SK-N-SH treated with all-trans-retinoic acid at 6 μM for 48 hours (cell line): ENCODE results near the gene REXO1.

Experiments used
- ATAC-seq: fragments of 200-7000 bp; cut with Tn5 transposase; 3 replicates; pipeline ENCODE4 v1.9.1; 2020; ENCODE audit warnings: mild to moderate bottlenecking, moderate library complexity
- ARNTL ChIP-seq: fragments of 450-650 bp; formaldehyde crosslinking; IDR thresholded peaks from 2 replicates; pipeline ENCODE4 v1.5.0; 2020; ENCODE audit warnings: low read depth, mild to moderate bottlenecking, moderate library complexity, borderline replicate concordance
- BACH2 ChIP-seq: fragments of 250-450 bp; sonication (Bioruptor Pico); IDR thresholded peaks from 2 replicates; pipeline ENCODE4 v1.9.0; 2021; ENCODE audit warnings: mild to moderate bottlenecking, borderline replicate concordance
- CSDC2 ChIP-seq: fragments of 250-450 bp; sonication (Bioruptor Pico); IDR thresholded peaks from 2 replicates; pipeline ENCODE4 v1.5.0; 2020; ENCODE audit warnings: mild to moderate bottlenecking, moderate library complexity
- ESRRG ChIP-seq: fragments of 250-450 bp; sonication (Bioruptor Pico); IDR thresholded peaks from 2 replicates; pipeline ENCODE4 v1.6.1; 2021; ENCODE audit warnings: mild to moderate bottlenecking
- GLIS3 ChIP-seq: fragments of 250-450 bp; sonication (Bioruptor Pico); IDR thresholded peaks from 2 replicates; pipeline ENCODE4 v1.5.0; 2020; ENCODE audit warnings: mild to moderate bottlenecking, moderate library complexity
- ISL1 ChIP-seq: fragments of 250-450 bp; sonication (Bioruptor Pico); IDR thresholded peaks from 2 replicates; pipeline ENCODE4 v2.1.2; 2022; ENCODE audit warnings: mild to moderate bottlenecking, moderate library complexity
- OSR1 ChIP-seq: fragments of 250-450 bp; sonication (Bioruptor Pico); IDR thresholded peaks from 2 replicates; pipeline ENCODE4 v1.8.0; 2022; ENCODE audit warnings: moderate library complexity, mild to moderate bottlenecking, inconsistent platforms
- PPARA ChIP-seq: fragments of 250-450 bp; sonication (Bioruptor Pico); IDR thresholded peaks from 2 replicates; pipeline ENCODE4 v1.5.0; 2020; ENCODE audit warnings: mild to moderate bottlenecking, borderline replicate concordance
- RARB ChIP-seq: fragments of 250-450 bp; sonication (Bioruptor Pico); IDR thresholded peaks from 2 replicates; pipeline ENCODE4 v1.8.0; 2021; ENCODE audit warnings: mild to moderate bottlenecking, moderate library complexity
- SNAI2 ChIP-seq: fragments of 250-450 bp; sonication (Bioruptor Pico); IDR thresholded peaks from 2 replicates; pipeline ENCODE4 v1.5.0; 2020; ENCODE audit warnings: mild to moderate bottlenecking, moderate library complexity
- TCF4 ChIP-seq: fragments of 250-450 bp; sonication (Bioruptor Pico); IDR thresholded peaks from 2 replicates; pipeline ENCODE4 v1.8.0; 2021; ENCODE audit warnings: mild to moderate bottlenecking, moderate library complexity, borderline replicate concordance
- TOX ChIP-seq: fragments of 250-450 bp; sonication (Bioruptor Pico); IDR thresholded peaks from 2 replicates; pipeline ENCODE4 v1.8.0; 2021; ENCODE audit warnings: mild to moderate bottlenecking, moderate library complexity, borderline replicate concordance
- TSHZ2 ChIP-seq: fragments of 250-450 bp; sonication (Bioruptor Pico); IDR thresholded peaks from 2 replicates; pipeline ENCODE4 v1.5.0; 2020; ENCODE audit warnings: mild to moderate bottlenecking, moderate library complexity
- ZC3H10 ChIP-seq: fragments of 250-450 bp; sonication (Bioruptor Pico); IDR thresholded peaks from 2 replicates; pipeline ENCODE4 v1.5.1; 2021; ENCODE audit warnings: mild to moderate bottlenecking, moderate library complexity
- ZFP3 ChIP-seq: fragments of 250-450 bp; sonication (Bioruptor Pico); IDR thresholded peaks from 2 replicates; pipeline ENCODE4 v1.5.0; 2020; ENCODE audit warnings: mild to moderate bottlenecking, moderate library complexity
- ZFP30 ChIP-seq: fragments of 450-650 bp; formaldehyde crosslinking; IDR thresholded peaks from 2 replicates; pipeline ENCODE4 v1.5.0; 2022; ENCODE audit warnings: mild to moderate bottlenecking, moderate library complexity
- ZNF565 ChIP-seq: fragments of 450-650 bp; formaldehyde crosslinking; conservative IDR thresholded peaks from 2 replicates; pipeline ENCODE4 v1.5.0; 2020; ENCODE audit warnings: low read depth, mild to moderate bottlenecking, moderate library complexity
- ZNF70 ChIP-seq: fragments of 450-650 bp; formaldehyde crosslinking; IDR thresholded peaks from 2 replicates; pipeline ENCODE4 v1.5.0; 2020; ENCODE audit warnings: mild to moderate bottlenecking, moderate library complexity
- ZNF8 ChIP-seq: fragments of 450-650 bp; formaldehyde crosslinking; IDR thresholded peaks from 2 replicates; pipeline ENCODE4 v1.5.0; 2020; ENCODE audit warnings: mild to moderate bottlenecking, moderate library complexity
- TF ChIP-seq, protein P1 (sequence below): fragments of 250-450 bp; sonication (Bioruptor Pico); IDR thresholded peaks from 2 replicates; pipeline ENCODE4 v1.5.1; 2020; ENCODE audit warnings: low read depth, mild to moderate bottlenecking, moderate library complexity
- TF ChIP-seq, protein P2 (sequence below): fragments of 250-450 bp; sonication (Bioruptor Pico); IDR thresholded peaks from 2 replicates; pipeline ENCODE4 v1.8.0; 2020; ENCODE audit warnings: mild to moderate bottlenecking, moderate library complexity, borderline replicate concordance
- TF ChIP-seq, protein P3 (sequence below): fragments of 250-450 bp; sonication (Bioruptor Pico); IDR thresholded peaks from 2 replicates; pipeline ENCODE4 v1.5.1; 2021; ENCODE audit warnings: mild to moderate bottlenecking, moderate library complexity
- TF ChIP-seq, protein P4 (sequence below): fragments of 250-450 bp; sonication (Bioruptor Pico); IDR thresholded peaks from 2 replicates; pipeline ENCODE4 v1.8.0; 2021; ENCODE audit warnings: low read depth, mild to moderate bottlenecking, moderate library complexity, borderline replicate concordance

The REXO1 gene

DNA sequence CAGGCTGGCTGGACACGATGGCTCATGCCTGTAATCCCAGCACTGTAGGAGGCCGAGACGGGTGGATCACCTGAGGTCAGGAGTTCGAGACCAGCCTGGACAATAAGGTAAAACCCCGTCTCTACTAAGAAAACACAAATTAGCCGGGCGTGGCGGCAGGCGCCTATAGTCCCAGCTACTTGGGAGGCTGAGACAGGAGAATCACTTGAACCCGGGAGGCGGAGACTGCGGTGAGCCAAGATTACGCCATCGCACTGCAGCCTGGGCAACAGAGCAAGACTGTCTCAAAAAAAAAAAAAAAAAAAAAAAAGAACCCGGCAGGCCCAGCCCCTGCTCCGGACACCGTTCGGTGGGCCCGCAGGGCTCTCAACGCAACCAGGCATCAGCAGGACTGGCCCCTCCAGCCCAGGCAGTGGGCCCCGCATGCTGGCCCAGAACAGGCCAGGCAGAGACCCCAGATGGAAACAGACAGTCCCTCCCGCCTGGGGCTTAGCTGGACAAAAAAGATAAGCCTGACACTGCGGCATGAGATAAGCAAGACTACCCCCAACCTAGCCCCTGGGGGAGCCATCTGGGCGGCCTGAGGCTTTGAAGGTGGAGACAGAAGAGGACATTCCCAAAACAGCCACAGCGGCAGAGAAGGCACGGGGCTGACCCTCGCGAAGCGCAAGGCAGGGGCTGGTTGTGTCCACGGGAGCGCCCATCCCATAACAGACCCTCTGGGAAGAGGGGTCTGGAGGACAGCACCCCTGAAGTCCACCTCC, 11.6 kb downstream of the REXO1 start:
- ATAC-seq: no peak
- TF ChIP-seq ARNTL (CRISPR knock-in tag): no peak
- TF ChIP-seq CSDC2 (CRISPR knock-in tag): no peak
- no peak for TF ChIP-seq ZNF8 (CRISPR knock-in tag)
- no peak for TF ChIP-seq BACH2 (CRISPR knock-in tag)
- no peak for TF ChIP-seq ZC3H10 (CRISPR knock-in tag)
- TF ChIP-seq, protein P1, sequence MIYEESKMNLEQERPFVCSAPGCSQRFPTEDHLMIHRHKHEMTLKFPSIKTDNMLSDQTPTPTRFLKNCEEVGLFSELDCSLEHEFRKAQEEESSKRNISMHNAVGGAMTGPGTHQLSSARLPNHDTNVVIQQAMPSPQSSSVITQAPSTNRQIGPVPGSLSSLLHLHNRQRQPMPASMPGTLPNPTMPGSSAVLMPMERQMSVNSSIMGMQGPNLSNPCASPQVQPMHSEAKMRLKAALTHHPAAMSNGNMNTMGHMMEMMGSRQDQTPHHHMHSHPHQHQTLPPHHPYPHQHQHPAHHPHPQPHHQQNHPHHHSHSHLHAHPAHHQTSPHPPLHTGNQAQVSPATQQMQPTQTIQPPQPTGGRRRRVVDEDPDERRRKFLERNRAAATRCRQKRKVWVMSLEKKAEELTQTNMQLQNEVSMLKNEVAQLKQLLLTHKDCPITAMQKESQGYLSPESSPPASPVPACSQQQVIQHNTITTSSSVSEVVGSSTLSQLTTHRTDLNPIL (CRISPR knock-in tag): no peak
- TF ChIP-seq TOX: no peak
- TF ChIP-seq PPARA: no peak
- TF ChIP-seq ISL1: no peak
- no peak for TF ChIP-seq ZFP30
- TF ChIP-seq ZNF70: no peak
- TF ChIP-seq, protein P2, sequence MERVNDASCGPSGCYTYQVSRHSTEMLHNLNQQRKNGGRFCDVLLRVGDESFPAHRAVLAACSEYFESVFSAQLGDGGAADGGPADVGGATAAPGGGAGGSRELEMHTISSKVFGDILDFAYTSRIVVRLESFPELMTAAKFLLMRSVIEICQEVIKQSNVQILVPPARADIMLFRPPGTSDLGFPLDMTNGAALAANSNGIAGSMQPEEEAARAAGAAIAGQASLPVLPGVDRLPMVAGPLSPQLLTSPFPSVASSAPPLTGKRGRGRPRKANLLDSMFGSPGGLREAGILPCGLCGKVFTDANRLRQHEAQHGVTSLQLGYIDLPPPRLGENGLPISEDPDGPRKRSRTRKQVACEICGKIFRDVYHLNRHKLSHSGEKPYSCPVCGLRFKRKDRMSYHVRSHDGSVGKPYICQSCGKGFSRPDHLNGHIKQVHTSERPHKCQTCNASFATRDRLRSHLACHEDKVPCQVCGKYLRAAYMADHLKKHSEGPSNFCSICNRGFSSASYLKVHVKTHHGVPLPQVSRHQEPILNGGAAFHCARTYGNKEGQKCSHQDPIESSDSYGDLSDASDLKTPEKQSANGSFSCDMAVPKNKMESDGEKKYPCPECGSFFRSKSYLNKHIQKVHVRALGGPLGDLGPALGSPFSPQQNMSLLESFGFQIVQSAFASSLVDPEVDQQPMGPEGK (CRISPR knock-in tag): no peak
- no peak for TF ChIP-seq OSR1
- TF ChIP-seq SNAI2: no peak
- TF ChIP-seq RARB: no peak

- ATAC-seq: no peak
- TF ChIP-seq GLIS3: no peak
Observed at GRCh38 chr19:1833540-1833939, 14.7 kb downstream of the REXO1 start.

DNA sequence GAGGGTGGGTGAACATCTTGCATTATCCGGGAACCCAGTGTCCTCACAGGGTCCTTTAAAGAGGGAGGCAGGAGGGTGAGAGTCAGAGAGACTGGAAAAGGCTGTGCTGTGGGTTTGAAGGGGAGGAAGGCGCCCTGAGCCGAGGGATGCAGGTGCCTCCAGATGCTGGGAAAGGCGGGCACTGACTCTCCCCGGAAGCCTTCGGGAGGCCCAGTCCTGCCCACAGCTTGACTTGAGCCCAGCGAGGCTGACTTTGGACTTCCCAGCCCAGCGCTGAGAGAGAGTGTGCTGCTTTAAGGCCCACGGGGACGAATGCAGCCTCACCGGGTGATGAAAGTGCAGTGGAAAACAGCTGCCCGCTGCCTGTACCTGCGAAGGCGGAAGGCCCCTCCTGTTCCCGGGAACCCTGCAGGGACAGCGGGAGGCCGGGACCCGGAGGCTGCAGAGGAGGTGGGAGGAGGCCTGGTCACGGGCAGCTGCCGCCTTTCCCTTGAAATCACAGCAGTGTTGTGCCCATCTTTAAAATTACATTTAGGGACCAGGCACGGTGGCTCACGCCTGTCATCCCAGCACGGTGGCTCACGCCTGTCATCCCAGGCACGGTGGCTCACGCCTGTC, 16.1 kb downstream of the REXO1 start:
- TF ChIP-seq ZC3H10 (CRISPR knock-in tag) (no peak), ZNF70 (no peak), ZNF8 (CRISPR knock-in tag) (no peak), CSDC2 (CRISPR knock-in tag) (no peak), TCF4 (CRISPR knock-in tag) (no peak), BACH2 (CRISPR knock-in tag) (no peak), TSHZ2 (CRISPR knock-in tag) (no peak), OSR1 (no peak), ARNTL (CRISPR knock-in tag) (no peak), GLIS3 (no peak), ESRRG (CRISPR knock-in tag) (no peak), TOX (no peak), ZFP30 (no peak), RARB (no peak), ISL1 (no peak)
- no peak for ATAC-seq

GRCh38 chr19:1830978-1831377, 17.3 kb downstream of the REXO1 start:
- no peak for ATAC-seq
- TF ChIP-seq PPARA (no peak), ZNF565 (no peak), TOX (no peak), CSDC2 (CRISPR knock-in tag) (no peak), RARB (no peak), ESRRG (CRISPR knock-in tag) (no peak), SNAI2 (no peak), TSHZ2 (CRISPR knock-in tag) (no peak), ZC3H10 (CRISPR knock-in tag) (no peak), ARNTL (CRISPR knock-in tag) (no peak), ZFP3 (CRISPR knock-in tag) (no peak), GLIS3 (no peak), TCF4 (CRISPR knock-in tag) (no peak), OSR1 (no peak)
- TF ChIP-seq, protein P3, sequence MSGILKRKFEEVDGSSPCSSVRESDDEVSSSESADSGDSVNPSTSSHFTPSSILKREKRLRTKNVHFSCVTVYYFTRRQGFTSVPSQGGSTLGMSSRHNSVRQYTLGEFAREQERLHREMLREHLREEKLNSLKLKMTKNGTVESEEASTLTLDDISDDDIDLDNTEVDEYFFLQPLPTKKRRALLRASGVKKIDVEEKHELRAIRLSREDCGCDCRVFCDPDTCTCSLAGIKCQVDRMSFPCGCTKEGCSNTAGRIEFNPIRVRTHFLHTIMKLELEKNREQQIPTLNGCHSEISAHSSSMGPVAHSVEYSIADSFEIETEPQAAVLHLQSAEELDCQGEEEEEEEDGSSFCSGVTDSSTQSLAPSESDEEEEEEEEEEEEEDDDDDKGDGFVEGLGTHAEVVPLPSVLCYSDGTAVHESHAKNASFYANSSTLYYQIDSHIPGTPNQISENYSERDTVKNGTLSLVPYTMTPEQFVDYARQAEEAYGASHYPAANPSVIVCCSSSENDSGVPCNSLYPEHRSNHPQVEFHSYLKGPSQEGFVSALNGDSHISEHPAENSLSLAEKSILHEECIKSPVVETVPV (CRISPR knock-in tag): no peak
- TF ChIP-seq, protein P4, sequence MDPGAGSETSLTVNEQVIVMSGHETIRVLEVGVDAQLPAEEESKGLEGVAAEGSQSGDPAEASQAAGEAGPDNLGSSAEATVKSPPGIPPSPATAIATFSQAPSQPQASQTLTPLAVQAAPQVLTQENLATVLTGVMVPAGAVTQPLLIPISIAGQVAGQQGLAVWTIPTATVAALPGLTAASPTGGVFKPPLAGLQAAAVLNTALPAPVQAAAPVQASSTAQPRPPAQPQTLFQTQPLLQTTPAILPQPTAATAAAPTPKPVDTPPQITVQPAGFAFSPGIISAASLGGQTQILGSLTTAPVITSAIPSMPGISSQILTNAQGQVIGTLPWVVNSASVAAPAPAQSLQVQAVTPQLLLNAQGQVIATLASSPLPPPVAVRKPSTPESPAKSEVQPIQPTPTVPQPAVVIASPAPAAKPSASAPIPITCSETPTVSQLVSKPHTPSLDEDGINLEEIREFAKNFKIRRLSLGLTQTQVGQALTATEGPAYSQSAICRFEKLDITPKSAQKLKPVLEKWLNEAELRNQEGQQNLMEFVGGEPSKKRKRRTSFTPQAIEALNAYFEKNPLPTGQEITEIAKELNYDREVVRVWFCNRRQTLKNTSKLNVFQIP (CRISPR knock-in tag): no peak
